GM21528 (cell line): ENCODE data around the gene AFAP1.

Experiments
- ATAC-seq: cut with Tn5 transposase; IDR thresholded peaks from one replicate; pipeline ENCODE4 v1.9.1; 2021; ENCODE audit warnings: mild to moderate bottlenecking, moderate library complexity; ENCODE audit not compliant: unreplicated experiment, low FRiP score

AFAP1 gene

GRCh38 chr4:7752649-7753048 lies 187.0 kb downstream of the AFAP1 start:
- no peak for ATAC-seq

GRCh38 chr4:7750972-7751371 lies 188.7 kb downstream of the AFAP1 start:
- ATAC-seq, result no peak

- ATAC-seq, result no peak
Observed at GRCh38 chr4:7750523-7750922, 189.1 kb downstream of the AFAP1 start.

- no peak for ATAC-seq
Observed at GRCh38 chr4:7747566-7747965, 192.1 kb downstream of the AFAP1 start.

GRCh38 chr4:7747062-7747385 lies 192.6 kb downstream of the AFAP1 start:
- ATAC-seq, result no peak

- no peak for ATAC-seq
Observed at GRCh38 chr4:7746351-7747061, 193.2 kb downstream of the AFAP1 start.

- no peak for ATAC-seq
Observed at GRCh38 chr4:7745301-7745885, 194.3 kb downstream of the AFAP1 start.

GRCh38 chr4:7744142-7744804 lies 195.4 kb downstream of the AFAP1 start:
- ATAC-seq, result no peak

- no peak for ATAC-seq
Observed at GRCh38 chr4:7742807-7743280, 196.8 kb downstream of the AFAP1 start.

- ATAC-seq, result no peak
Observed at GRCh38 chr4:7741946-7742806, 197.5 kb downstream of the AFAP1 start.

- no peak for ATAC-seq
Observed at GRCh38 chr4:7740866-7741525, 198.7 kb downstream of the AFAP1 start.

- no peak for ATAC-seq
Observed at GRCh38 chr4:7739918-7740865, 199.5 kb downstream of the AFAP1 start.

- no peak for ATAC-seq
Observed at GRCh38 chr4:7739077-7739917, 200.4 kb downstream of the AFAP1 start.

- no peak for ATAC-seq
Observed at GRCh38 chr4:7738458-7739076, 201.1 kb downstream of the AFAP1 start.

- no peak for ATAC-seq
Observed at GRCh38 chr4:7737752-7738457, 201.8 kb downstream of the AFAP1 start.

- no peak for ATAC-seq
Observed at GRCh38 chr4:7737268-7737645, 202.4 kb downstream of the AFAP1 start.

- no peak for ATAC-seq
Observed at GRCh38 chr4:7736436-7737267, 203.0 kb downstream of the AFAP1 start.
